ENCODE results near the gene TRNAU1AP. TPM values are rescaled to one million over a fixed set of nuclear protein-coding genes. Genes with fewer than 3 reads are reported as not detected.

The TRNAU1AP gene
- 19.8 to 28.4 TPM (median 23.6 TPM) in 5 replicates for total RNA-seq (2022; extraction: Qiagen RNA extraction; ENCODE audit: low read depth)

DNA sequence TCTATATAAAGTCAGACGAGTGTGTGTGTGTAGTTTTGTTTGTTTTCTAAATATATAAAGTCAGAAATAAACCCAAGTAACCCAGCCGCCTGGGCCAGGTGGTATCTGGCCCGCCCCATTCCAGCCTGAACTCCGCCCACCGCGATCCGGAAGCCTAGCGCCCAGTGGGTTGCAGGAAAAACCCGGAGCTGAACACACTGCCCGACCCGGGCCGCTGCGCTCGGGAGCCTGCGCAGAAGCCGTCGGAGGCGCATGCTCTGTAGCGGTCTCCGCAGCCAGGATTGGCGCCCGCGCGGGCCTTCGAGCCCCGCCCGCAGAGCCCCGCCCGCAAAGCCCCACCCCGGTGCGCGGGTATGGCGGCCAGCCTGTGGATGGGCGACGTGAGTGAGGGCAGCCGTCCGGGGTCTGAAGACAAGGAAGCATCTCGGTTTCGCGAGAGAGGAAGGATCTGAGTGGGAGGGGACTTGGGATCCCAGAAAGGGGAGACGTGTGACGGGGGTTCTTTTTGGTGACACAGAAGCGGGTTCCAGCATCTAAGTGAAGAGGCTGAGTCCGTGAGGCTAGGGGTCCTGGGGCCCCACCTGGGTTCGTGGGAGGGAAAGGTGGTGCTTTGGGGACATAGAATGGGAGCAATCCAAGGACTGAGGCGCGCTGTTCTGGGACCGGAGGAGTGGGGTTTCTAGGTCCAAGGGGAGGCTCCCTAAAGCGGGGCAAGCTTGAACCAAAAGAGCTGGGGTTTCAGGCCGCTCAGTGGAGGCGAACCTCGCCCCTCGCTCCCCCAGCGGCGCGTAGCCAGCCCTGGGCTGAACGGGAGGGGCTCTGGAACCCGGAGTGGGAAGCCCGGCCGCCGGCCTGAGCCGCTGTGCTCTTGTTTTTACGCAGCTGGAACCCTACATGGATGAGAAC, at the start of gene TRNAU1AP:
Gene TRNAU1AP, plus strand, starts transcription at position 328 of the 906 bp plus-strand sequence. Its CDS starts 26 bp downstream, at position 354.

DNA sequence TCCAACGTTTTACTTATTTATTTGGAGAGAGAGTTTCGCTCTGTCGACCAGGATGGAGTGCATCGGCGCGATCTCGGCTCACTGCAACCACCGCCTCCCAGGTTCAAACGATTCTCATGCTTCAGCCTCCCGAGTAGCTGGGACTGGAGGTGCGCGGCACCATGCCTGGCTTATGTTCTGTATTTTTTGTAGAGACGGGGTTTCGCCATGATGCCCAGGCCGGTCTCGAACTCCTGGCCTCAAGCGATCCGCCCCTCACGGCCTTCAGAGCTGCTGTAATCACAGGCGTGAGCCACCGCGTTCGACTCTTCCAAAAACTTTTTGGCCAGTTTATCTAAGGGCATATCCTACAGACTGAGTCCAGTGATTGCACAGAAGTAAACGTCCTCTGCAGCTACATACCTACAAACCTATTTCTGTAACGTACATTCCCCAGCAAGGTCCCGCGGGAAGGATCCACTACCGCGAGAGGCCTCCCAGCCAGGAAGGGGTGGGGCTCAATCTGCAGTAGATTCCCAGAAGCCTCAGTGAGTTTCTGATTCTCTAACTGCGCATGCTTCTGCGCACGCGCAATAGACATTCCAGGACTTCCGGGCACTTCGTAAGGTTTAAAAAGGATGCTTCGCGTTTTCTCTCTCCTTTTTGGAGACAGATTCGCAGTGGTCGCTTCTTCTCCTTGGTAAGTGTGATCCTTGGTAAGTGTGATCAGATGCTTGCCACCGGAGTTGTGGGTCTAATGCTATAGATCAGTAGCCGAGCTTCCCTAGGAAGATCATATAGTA, 47.3 kb upstream of the TRNAU1AP start, which contains the start of gene RCC1:
Gene RCC1, plus strand, starts transcription at position 638 of the 782 bp plus-strand sequence. CDS start 23,824 bp downstream, outside the sequence.

DNA sequence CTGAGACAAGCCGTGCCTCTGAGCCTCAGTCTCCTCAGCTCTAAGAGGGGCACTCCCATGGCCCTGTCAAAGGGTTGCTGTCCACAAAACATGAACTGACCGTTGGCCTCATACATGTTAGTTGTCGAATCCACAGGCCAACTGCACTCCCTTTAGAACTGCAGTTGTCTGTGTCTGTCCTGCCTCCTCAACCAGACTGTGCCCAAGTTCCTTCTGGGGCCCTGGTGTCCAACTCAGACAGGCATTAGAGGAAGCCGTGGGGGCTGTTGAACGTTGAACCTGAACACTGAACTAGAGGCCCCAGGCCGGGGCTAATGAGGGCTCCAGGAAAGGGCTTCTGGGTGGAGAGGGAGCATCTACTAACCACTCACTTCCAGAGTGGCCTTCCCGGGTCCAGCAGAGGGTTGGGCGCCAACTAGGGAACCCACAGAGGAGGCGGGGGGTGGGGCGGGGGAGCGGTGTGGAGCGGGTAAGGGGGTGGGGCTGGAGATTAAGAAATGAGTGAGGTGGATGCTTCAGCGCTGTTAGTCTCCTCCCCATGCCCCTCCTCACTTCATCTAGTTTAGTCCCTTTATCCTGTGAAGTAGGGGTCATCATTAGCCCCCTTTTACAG, 38.9 kb downstream of the TRNAU1AP start, which contains the start of gene RAB42:
Gene RAB42, plus strand, starts transcription at position 558 of the 613 bp plus-strand sequence. CDS start 247 bp downstream, outside the sequence.

Other genes with a start within 250 kb of the TRNAU1AP start
- gene MED18, start 224.0 kb upstream of the TRNAU1AP start, total RNA-seq (2022; extraction: Qiagen RNA extraction; ENCODE audit: low read depth) = 16.6 to 18.9 TPM (median 18.6 TPM) in 5 replicates
- gene PHACTR4, start 183.3 kb upstream of the TRNAU1AP start, total RNA-seq (2022; extraction: Qiagen RNA extraction; ENCODE audit: low read depth) = 16.9 to 23.2 TPM (median 22.3 TPM) in 5 replicates
- 62.8 to 85.7 TPM (median 82.1 TPM) in 5 replicates for gene RCC1, start 47.0 kb upstream of the TRNAU1AP start, total RNA-seq (2022; extraction: Qiagen RNA extraction; ENCODE audit: low read depth)
- 2.0 to 4.0 TPM (median 3.0 TPM) in 5 replicates for gene RAB42, start 39.2 kb downstream of the TRNAU1AP start, total RNA-seq (2022; extraction: Qiagen RNA extraction; ENCODE audit: low read depth)
- gene TAF12, start 90.0 kb downstream of the TRNAU1AP start, total RNA-seq (2022; extraction: Qiagen RNA extraction; ENCODE audit: low read depth) = 13.2 to 15.7 TPM (median 14.1 TPM) in 5 replicates
- gene RNU11, start 95.5 kb downstream of the TRNAU1AP start, total RNA-seq (2022; extraction: Qiagen RNA extraction; ENCODE audit: low read depth) = not detected in 5 replicates
- gene GMEB1, start 115.7 kb downstream of the TRNAU1AP start, total RNA-seq (2022; extraction: Qiagen RNA extraction; ENCODE audit: low read depth) = 5.2 to 6.9 TPM (median 6.1 TPM) in 5 replicates
- 51.7 to 62.5 TPM (median 53.6 TPM) in 5 replicates for gene YTHDF2, start 183.9 kb downstream of the TRNAU1AP start, total RNA-seq (2022; extraction: Qiagen RNA extraction; ENCODE audit: low read depth)